IMR-90 (cell line): ENCODE measurements around the gene PRKAR1A. TPM values are rescaled to one million over a fixed set of nuclear protein-coding genes. Genes with fewer than 3 reads are reported as not detected.

Experiments
- ATAC-seq: fragments of 200-7000 bp; cut with Tn5 transposase; 2 replicates; pipeline ENCODE4 v1.9.1; 2020; ENCODE audit warnings: low read depth, mild to moderate bottlenecking, moderate library complexity
- BruUV-seq: library from RNA; stranded (reverse); fragments of 400-500 nt; replicated peaks from 2 replicates; lab custom pipeline; 2021; lab: Mats Ljungman, UMichigan
- CTCF ChIA-PET: fragments of 300-600 bp; formaldehyde crosslinking; extraction: SDS; loops from one replicate; lab custom pipeline; 2021; ENCODE audit warnings: antibody characterized with exemption; lab: Yijun Ruan, JAX
- POLR2A ChIA-PET: fragments of 300-600 bp; sonication (Branson Sonifier 250); formaldehyde crosslinking; loops from one replicate; lab custom pipeline; 2022; ENCODE audit warnings: antibody characterized with exemption; ENCODE audit not compliant: unreplicated experiment; lab: Charles Lee
- DNase-seq: peaks from one replicate; pipeline ENCODE4 v3.0.0; 2013
- H2AFZ ChIP-seq: replicated peaks from 2 replicates; pipeline ENCODE3; 2013; ENCODE audit warnings: low read length, mild to moderate bottlenecking; ENCODE audit not compliant: poor library complexity
- H2AK5ac ChIP-seq: 2 replicates; pipeline ENCODE4 v1.6.1; 2013; ENCODE audit warnings: low read depth, low read length, inconsistent platforms
- H2AK9ac ChIP-seq: replicated peaks from 2 replicates; pipeline ENCODE3; 2013; ENCODE audit warnings: mild to moderate bottlenecking, low read depth, low read length, moderate library complexity; ENCODE audit not compliant: poor library complexity
- H2BK120ac ChIP-seq: 2 replicates; pipeline ENCODE4 v1.6.1; 2013; ENCODE audit warnings: low read depth, low read length, inconsistent platforms
- H2BK15ac ChIP-seq: 3 replicates; pipeline ENCODE4 v1.6.1; 2013; ENCODE audit warnings: low read depth, low read length, inconsistent platforms
- H2BK20ac ChIP-seq: 2 replicates; pipeline ENCODE4 v1.6.1; 2013; ENCODE audit warnings: low read depth, mild to moderate bottlenecking, inconsistent platforms, low read length, moderate library complexity
- H2BK5ac ChIP-seq: 2 replicates; pipeline ENCODE4 v1.6.1; 2013; ENCODE audit warnings: mild to moderate bottlenecking, low read depth, low read length, inconsistent platforms; ENCODE audit not compliant: poor library complexity, severe bottlenecking
- H3K14ac ChIP-seq: replicated peaks from 2 replicates; pipeline ENCODE4 v1.6.1; 2013; ENCODE audit warnings: low read depth, low read length, inconsistent platforms
- H3K18ac ChIP-seq: 2 replicates; pipeline ENCODE4 v1.6.1; 2013; ENCODE audit warnings: low read depth, low read length, control low read depth
- H3K23ac ChIP-seq: 2 replicates; pipeline ENCODE4 v1.6.1; 2013; ENCODE audit warnings: low read depth, low read length, inconsistent platforms
- H3K27ac ChIP-seq: 2 replicates; pipeline ENCODE4 v1.5.1; 2013; ENCODE audit warnings: mild to moderate bottlenecking, control low read depth, low read length; ENCODE audit not compliant: insufficient read depth
- H3K27me3 ChIP-seq: 2 replicates; pipeline ENCODE4 v1.6.1; 2013; ENCODE audit warnings: low read length; ENCODE audit not compliant: control insufficient read depth, insufficient read depth
- H3K36me3 ChIP-seq: 2 replicates; pipeline ENCODE4 v1.6.1; 2013; ENCODE audit warnings: low read length, mixed read lengths; ENCODE audit not compliant: control insufficient read depth, insufficient read depth
- H3K4ac ChIP-seq: 2 replicates; pipeline ENCODE4 v1.6.1; 2013; ENCODE audit warnings: low read depth, low read length, inconsistent platforms
- H3K4me1 ChIP-seq: 2 replicates; pipeline ENCODE4 v1.6.1; 2013; ENCODE audit warnings: low read length, mixed read lengths; ENCODE audit not compliant: control insufficient read depth, insufficient read depth
- H3K4me2 ChIP-seq: 2 replicates; pipeline ENCODE4 v1.6.1; 2013; ENCODE audit warnings: low read depth, mild to moderate bottlenecking, control low read depth, low read length, moderate library complexity
- H3K4me3 ChIP-seq: 2 replicates; pipeline ENCODE4 v1.5.1; 2013; ENCODE audit warnings: low read depth, mild to moderate bottlenecking, control low read depth, low read length, moderate library complexity; ENCODE audit not compliant: insufficient read depth
- H3K56ac ChIP-seq: 2 replicates; pipeline ENCODE4 v1.6.1; 2013; ENCODE audit warnings: low read length, inconsistent platforms; ENCODE audit not compliant: insufficient read depth; ENCODE audit errors: extremely low read depth
- H3K79me1 ChIP-seq, 2 experiments: 2 replicates each; pipeline ENCODE4 v1.6.1; 2013; ENCODE audit warnings: low read length in 2 of 2, inconsistent platforms in 1 of 2, low read depth in 1 of 2
- H3K9ac ChIP-seq: 2 replicates; pipeline ENCODE4 v1.6.1; 2013; ENCODE audit warnings: low read depth, low read length, control low read depth
- H3K9me1 ChIP-seq: 2 replicates; pipeline ENCODE4 v1.6.1; 2013; ENCODE audit warnings: low read length, inconsistent platforms; ENCODE audit not compliant: insufficient read depth
- H3K9me3 ChIP-seq: 2 replicates; pipeline ENCODE4 v1.6.1; 2013; ENCODE audit warnings: low read length; ENCODE audit not compliant: control insufficient read depth, insufficient read depth
- H4K20me1 ChIP-seq: 2 replicates; pipeline ENCODE4 v1.6.1; 2013; ENCODE audit warnings: low read length, inconsistent platforms; ENCODE audit not compliant: insufficient read depth
- H4K5ac ChIP-seq: 2 replicates; pipeline ENCODE4 v1.6.1; 2013; ENCODE audit warnings: mild to moderate bottlenecking, low read depth, low read length, control low read depth
- H4K8ac ChIP-seq, 2 experiments: 2 replicates each; pipeline ENCODE4 v1.6.1; 2013; ENCODE audit warnings: low read depth in 2 of 2, low read length in 2 of 2, control low read depth in 1 of 2, inconsistent platforms in 1 of 2
- H4K91ac ChIP-seq: 2 replicates; pipeline ENCODE4 v1.6.1; 2013; ENCODE audit warnings: low read depth, low read length, inconsistent platforms; ENCODE audit not compliant: insufficient read depth
- BHLHE40 ChIP-seq: fragments of 150-350 bp; IDR thresholded peaks from 2 replicates; pipeline ENCODE4 v1.6.1; 2016; ENCODE audit warnings: mild to moderate bottlenecking, low read depth, low read length
- CEBPB ChIP-seq: IDR thresholded peaks from 2 replicates; pipeline ENCODE4 v1.6.1; 2012; ENCODE audit warnings: low read depth, low read length, improper control_type of control experiment
- CHD1 ChIP-seq: IDR thresholded peaks from 2 replicates; pipeline ENCODE4 v1.6.1; 2012; ENCODE audit warnings: low read depth, low read length, improper control_type of control experiment
- CTCF ChIP-seq: conservative IDR thresholded peaks from 2 replicates; pipeline ENCODE4 v1.5.1; 2012; ENCODE audit warnings: mild to moderate bottlenecking, low read depth, low read length, improper control_type of control experiment
- ELK1 ChIP-seq: fragments of 150-350 bp; IDR thresholded peaks from 2 replicates; pipeline ENCODE4 v1.6.1; 2016; ENCODE audit warnings: low read depth, mild to moderate bottlenecking, low read length, moderate library complexity, borderline replicate concordance
- FOS ChIP-seq: fragments of 150-350 bp; IDR thresholded peaks from 2 replicates; pipeline ENCODE4 v1.6.1; 2016; ENCODE audit warnings: low read depth, low read length
- MAZ ChIP-seq: IDR thresholded peaks from 2 replicates; pipeline ENCODE4 v1.6.1; 2012; ENCODE audit warnings: low read depth, mild to moderate bottlenecking, low read length, improper control_type of control experiment, moderate library complexity, borderline replicate concordance
- MXI1 ChIP-seq: IDR thresholded peaks from 2 replicates; pipeline ENCODE4 v1.6.1; 2012; ENCODE audit warnings: low read depth, mild to moderate bottlenecking, low read length, moderate library complexity, borderline replicate concordance
- NFE2L2 ChIP-seq: fragments of 150-350 bp; IDR thresholded peaks from 2 replicates; pipeline ENCODE4 v1.6.1; 2016; ENCODE audit warnings: low read depth, mild to moderate bottlenecking, low read length
- POLR2A ChIP-seq: IDR thresholded peaks from 2 replicates; pipeline ENCODE4 v1.6.1; 2012; ENCODE audit warnings: mild to moderate bottlenecking, low read depth, low read length
- RAD21 ChIP-seq: IDR thresholded peaks from 2 replicates; pipeline ENCODE4 v1.6.1; 2012; ENCODE audit warnings: low read length, improper control_type of control experiment
- SMC3 ChIP-seq: fragments of 150-350 bp; IDR thresholded peaks from 2 replicates; pipeline ENCODE4 v1.6.1; 2016; ENCODE audit warnings: low read depth, mild to moderate bottlenecking, antibody characterized with exemption, low read length, moderate library complexity
- USF2 ChIP-seq: fragments of 150-350 bp; IDR thresholded peaks from 2 replicates; pipeline ENCODE4 v1.6.1; 2017; ENCODE audit warnings: mild to moderate bottlenecking, antibody characterized with exemption, low read length, low read depth
- WGBS, 2 experiments: methylation state at CpG; one replicate each; pipeline versions ENCODE4 v1.1.5 to v1.1.7; 2013; ENCODE audit warnings: missing lambda C conversion rate in 2 of 2; ENCODE audit not compliant: insufficient read length in 1 of 2; ENCODE audit errors: extremely low coverage in 2 of 2; 5-methylcytosine and 5-hydroxymethylcytosine counted together
- dilution Hi-C: fragments of 300-500 bp; cut with HindIII; formaldehyde crosslinking; loops from one replicate; pipeline ENCODE4 v1.14.3; 2018; ENCODE audit warnings: low sequenced_read_pairs; ENCODE audit not compliant: unreplicated experiment
- in situ Hi-C: fragments of 300-500 bp; cut with MboI; formaldehyde crosslinking; loops from 3 replicates; pipeline ENCODE4 v1.14.3; 2019; ENCODE audit warnings: low sequenced_read_pairs, inconsistent platforms, mixed read lengths
- intact Hi-C: fragments of 100-400 bp; cut with micrococcal nuclease; formaldehyde crosslinking; loops from 2 replicates; pipeline ENCODE4 v1.10.0; 2022
- polyA plus RNA-seq, 3 experiments: library from polyadenylated mRNA; depleted of rRNA; stranded (reverse); fragments of >200 nt; gene quantifications; 2 replicates each; pipeline ENCODE4 v1.2.3, GENCODE V29; 2012; ENCODE audit warnings: low replicate concordance in 1 of 3
- total RNA-seq: library from RNA; depleted of rRNA; stranded (reverse); fragments of >200 nt; gene quantifications from 2 replicates; pipeline ENCODE4 v1.2.3, GENCODE V29; 2012

Gene PRKAR1A
- total and polyA plus RNA-seq, 2 of the 4 experiments (the other 2 are of a cell fraction) = 145 to 256 TPM

- H4K5ac ChIP-seq = no peak overlapping the region
- no peaks in the 10 kb centered on the region for H3K4me1 ChIP-seq
- dilution Hi-C loops (no loop called here), in situ Hi-C loops (no loop called here), intact Hi-C loops (no loop called here)
- no CpG with 5 or more reads among the region's 3 CpGs for whole genome bisulfite sequencing, 2 experiments
- H2AFZ ChIP-seq = no peak overlapping the region
- 0 out of 2 replicates have a peak, but pooled peaks cover 2% of the 10 kb centered on the region for H3K27me3 ChIP-seq
- H4K20me1 ChIP-seq = no peaks in the 10 kb centered on the region
- no TSS peak for BruUV-seq
- no peak overlapping the region for H2BK15ac ChIP-seq
- no peak overlapping the region for H3K9ac ChIP-seq
- ATAC-seq (no peak), DNase-seq (no peak)
- no peak overlapping the region for H2AK5ac ChIP-seq
- no peak overlapping the region for H3K4me3 ChIP-seq
- H4K91ac ChIP-seq = no peak overlapping the region
- ChIA-PET POLR2A (no interaction called here), CTCF (no interaction called here)
- H3K23ac ChIP-seq = no peak overlapping the region
- no peak overlapping the region for H3K4ac ChIP-seq
- no peak overlapping the region for H2AK9ac ChIP-seq
- no peak overlapping the region for H2BK20ac ChIP-seq
- no peak overlapping the region for H4K8ac ChIP-seq
- H3K27ac ChIP-seq = no peak overlapping the region
- no peak overlapping the region for H2BK5ac ChIP-seq
- H3K14ac ChIP-seq = no peak overlapping the region
- no peak overlapping the region for H2BK120ac ChIP-seq
- H3K36me3 ChIP-seq = no peaks in the 10 kb centered on the region
- no peaks in the 10 kb centered on the region for H3K79me1 ChIP-seq
- TF ChIP-seq NFE2L2 (no peak), CTCF (no peak), SMC3 (no peak), FOS (no peak), ELK1 (no peak), CEBPB (no peak), MAZ (no peak), RAD21 (no peak), CHD1 (no peak), MXI1 (no peak), BHLHE40 (no peak), POLR2A (no peak), USF2 (no peak)
- H3K9me1 ChIP-seq = no peaks in the 10 kb centered on the region
- H3K18ac ChIP-seq = no peak overlapping the region
- H3K4me2 ChIP-seq = no peak overlapping the region
- no peak overlapping the region for H3K56ac ChIP-seq
- H3K9me3 ChIP-seq = no peaks in the 10 kb centered on the region
These were observed 66.0 kb downstream of the PRKAR1A start for GRCh38 chr17:68578236-68578635.
